Stimulated activated CD8-positive, alpha-beta memory T cell treated with anti-CD3 and anti-CD28 coated beads, Interleukin-2, amount 100 ng/mL, for 1 hour (primary cell): ENCODE data around the gene APOL1.
A peak's percentile ranks its signal among the peaks of the same experiment; 100 is the strongest.

Experiments used
- DNase-seq, 2 donors: peaks; one replicate each; pipeline ENCODE4 v3.0.0-alpha.2; 2020; ENCODE audit warnings: low read depth in 2 of 2

The APOL1 gene

DNA sequence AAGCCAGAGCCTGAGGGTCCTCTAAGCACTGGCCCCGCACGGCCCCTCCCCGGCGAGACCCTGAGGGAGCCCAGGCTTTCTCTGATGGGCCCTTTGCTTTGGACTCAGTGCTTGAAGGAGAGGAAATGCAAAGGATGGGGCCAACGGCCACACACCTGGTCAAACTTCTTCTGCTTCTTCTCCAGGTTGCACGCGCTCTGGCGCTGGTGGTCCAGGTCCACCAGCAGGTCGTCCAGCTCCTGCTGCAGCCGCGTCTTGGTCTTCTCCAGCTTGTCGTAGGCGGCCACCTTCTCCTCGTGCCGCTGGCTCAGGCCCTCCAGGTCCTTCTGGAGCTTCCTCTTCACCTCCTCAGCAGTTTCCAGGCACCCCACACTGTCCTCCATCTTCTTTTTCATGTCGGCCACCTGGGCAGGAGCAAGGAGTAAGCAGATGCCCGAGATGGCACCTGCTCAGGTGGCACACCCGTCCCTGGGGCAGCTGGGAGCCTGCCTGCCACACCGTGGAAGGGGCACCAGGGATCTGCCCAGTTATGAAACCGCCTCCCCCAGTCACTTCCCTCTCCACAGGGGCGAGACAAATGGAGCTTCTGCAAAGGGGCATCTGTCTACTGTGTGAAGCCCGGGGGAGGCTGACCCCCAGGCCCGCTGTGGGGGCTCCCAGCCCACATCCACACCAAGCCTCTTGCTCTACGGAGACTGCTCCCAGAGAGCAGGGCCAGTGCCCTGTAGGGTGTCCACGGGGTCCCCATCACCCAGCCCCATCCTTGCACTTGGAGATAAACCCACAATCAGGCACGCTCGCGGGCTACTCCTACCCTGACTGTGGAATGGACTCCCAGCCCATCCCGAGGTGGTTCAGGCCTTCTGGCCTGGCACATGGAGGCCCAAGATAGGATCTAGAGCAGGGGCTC lies 39.2 kb downstream of the APOL1 start:
- DNase-seq, result no peak

DNA sequence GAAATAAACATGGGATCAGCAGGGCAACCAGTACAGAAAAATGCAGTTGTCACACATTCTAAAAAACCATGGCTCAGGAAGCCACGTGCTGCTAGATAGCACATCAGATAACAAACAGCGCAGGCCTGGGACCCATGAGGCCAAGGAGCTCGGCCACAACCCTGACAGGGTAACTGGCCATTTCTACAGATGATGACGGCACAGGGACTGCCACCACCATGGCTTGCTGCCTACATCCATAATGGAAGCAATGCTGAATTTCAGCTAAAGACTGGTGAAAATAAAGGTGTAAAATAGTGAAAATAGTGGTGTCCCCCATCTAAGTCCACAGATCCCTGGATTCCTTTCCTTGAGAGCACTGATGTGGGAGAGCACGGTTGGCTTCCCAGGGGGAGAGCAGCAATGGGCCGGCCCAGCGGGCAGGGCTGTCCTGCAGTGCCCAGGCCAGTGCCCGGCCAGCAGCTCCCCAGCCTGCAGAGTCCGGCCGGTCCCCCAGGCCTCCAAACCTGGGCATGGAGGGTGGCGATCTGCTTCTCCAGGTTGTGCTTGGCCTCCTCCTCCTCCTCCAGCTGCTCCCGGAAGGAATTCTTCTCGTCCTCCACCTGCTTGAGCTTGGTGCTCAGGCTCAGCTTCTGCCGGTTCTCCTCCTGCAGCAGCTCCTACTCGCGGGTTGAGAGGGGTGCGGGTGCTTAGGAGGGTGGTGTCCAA lies 40.0 kb downstream of the APOL1 start:
- DNase-seq, result no peak

DNA sequence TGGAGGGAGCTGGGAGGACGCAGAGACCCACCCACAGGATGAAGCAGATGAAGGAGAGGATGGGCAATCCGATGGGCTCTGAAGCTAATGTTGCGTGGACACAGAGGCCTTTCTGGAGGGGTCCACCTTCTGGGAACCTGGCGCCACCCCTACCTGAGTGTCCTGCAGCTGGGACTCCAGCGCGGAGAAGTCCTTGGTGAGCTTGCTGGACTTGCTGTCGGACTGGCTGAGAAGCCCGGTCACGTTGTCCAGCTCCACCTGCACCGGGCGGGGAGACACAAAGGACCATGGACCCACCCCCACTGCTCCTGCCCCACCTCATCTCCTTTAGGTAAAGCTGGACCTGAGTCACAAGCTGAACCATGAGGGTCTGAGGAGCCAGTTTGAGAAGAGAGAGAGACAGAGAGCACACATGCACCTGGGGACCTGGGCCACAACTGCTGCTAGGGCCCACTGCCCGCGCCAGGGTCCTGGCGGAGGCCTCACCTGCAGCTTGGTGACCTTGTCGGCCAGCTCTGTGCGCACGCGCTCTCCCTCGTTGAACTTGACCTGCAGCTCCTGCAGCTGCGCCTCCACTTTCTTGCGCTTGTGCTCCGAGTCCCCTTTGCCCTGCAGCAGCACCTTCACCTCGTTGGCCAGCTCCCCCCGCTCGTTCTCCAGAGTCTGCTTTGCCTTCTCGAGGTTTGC lies 40.8 kb downstream of the APOL1 start:
- DNase-seq, result no peak

DNA sequence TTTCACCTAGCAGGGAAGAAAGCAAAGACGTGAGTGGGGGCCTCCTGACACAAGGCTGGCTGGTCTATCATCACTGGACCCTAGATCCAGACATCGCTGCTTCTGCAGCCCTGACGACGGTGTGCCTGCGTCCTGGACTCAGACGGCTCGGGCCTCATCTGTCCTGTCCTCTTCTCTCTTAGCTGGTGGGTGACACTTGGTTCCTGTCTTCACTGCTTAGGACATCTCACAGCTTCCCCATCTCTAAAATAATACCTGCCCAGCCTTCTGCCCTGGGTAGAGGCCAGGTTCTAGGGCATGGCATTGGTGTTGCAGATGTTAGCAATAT lies 41.3 kb downstream of the APOL1 start:
- no peak for DNase-seq

DNA sequence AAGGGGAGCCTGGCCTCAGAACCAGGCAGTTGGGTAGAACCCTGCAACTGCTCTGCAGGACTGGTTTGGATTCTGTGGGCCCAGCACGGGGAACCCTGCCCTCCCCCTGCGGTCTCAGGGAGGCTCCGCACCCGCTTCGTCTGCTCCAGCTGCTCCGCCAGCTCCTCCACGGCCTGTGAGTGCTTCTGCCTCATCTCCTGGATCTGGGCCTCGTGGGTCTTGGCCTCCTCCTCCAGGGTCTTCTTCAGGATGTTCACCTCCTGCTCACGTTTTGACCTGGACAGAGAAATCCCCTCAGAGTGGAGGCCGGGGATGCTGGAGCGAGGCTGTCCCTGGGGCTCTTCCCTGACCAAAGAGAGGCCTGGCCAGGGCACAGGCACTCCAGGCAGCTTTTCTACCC lies 41.9 kb downstream of the APOL1 start:
- no peak for DNase-seq

DNA sequence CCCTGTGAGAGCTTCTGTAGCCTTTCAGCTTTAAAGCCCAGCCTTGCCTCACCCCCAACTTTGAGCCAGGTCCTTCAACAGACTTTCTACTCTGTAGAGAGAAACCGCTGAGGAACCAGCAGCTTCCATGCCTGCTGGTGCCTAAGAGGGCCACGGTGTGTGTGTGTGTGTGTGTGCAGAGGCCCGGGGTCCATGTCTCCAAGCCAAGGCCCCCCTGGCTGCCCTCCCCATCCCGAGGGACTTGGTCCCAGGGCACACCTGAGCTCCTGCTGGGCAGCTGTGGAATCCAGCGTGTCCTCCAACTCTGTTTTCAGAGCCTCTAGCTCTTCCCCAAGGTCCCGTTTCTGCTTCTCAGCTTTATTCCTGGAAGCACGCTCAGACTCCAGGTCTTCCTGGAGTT lies 42.3 kb downstream of the APOL1 start:
- DNase-seq, result no peak

DNA sequence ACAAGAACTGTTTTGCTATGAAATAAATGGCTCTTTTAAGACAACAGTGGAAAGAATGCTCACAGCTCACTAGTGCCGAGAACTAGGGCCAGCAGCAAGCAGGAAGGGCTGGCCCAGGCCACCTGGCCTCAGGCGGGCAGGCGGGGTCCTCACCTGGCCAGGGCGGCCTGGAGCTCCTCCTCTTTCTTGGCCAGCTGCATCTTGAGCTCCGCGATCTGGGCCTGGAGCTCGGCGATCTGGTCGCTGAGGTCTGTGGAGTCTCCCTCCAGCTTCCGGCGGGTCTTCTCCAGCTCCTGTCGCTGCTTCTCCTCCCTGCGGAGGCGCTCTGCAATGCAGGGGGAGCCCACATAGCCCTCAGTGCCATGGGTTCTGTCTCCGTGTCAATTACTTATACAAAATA lies 43.8 kb downstream of the APOL1 start:
- no peak for DNase-seq

DNA sequence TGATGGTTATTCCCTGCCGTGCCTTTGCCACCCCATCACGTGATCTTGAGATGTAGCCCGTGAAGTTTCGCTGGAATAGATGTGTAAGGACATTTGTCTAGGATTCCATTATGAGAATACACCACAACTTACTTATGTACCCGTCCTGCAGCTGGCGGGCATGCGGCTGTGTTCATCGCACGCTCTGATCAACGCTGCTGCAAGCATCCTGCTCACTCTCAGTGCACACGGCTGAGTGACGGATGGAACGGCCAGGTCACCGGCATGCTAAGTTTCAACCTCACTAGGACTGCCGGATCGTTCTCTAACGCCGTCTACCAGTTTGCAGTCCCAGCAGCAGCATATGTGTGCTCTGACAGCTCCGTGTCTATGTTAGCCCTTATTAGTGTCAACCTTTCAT lies 44.6 kb downstream of the APOL1 start:
- no peak for DNase-seq

DNA sequence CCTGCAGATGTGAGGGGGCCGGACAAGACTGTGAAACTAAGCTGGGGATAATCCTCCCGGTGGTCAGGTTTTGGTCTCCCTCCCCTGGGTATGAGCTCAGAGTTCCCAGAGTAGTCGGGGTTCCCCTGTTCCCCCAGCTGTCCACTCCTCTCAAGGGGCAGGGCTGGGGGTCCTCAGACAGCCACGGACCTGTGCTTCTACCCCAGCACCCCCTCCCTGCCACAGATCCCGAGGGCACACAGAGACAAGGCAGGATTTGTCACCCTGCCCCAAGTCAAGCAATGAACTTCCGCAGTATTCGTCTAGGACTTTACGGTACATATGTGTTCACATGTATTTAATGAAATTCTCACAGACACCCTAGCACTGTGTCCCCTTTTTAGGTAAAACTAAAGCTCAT lies 45.2 kb downstream of the APOL1 start:
- DNase-seq, result no peak

DNA sequence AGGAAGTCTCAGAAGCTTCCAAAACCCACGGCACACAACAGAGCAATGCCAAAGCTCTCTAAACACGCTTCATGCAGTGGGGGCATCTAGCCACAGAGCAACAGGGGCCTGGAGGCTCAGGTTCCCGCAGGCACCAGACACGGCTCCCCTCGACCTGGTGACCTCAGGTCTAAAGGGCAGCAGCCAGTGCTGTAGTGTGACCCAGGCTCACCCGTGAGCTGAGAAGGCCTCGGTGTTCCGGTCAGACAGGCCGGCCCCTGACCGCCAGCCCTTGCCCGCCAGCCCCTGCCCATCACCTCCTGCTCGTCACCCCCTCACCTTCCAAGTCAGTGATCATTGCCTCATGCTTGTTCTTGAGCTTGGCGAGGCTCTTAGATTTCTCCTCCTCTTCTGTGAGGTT lies 45.7 kb downstream of the APOL1 start:
- DNase-seq, result no peak

DNA sequence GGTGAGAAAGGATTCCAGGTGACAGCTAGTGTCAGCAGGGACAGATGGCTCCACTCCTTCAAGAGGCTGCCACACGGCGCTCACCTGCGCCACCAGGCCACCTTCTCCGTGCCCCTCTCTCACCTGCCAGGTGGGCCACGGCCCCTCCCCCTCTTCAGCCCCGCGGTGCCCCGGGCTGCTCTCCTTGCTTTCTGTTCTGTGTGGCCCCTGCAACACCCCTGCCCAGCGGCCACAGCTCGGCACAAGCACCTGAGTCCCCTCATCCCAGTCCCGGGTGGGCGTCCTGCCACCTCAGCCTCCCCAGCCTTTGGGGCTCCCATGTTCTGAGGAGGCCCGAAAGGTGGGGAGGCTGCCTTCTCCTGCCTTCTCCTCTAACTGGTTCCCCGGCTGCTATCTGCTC lies 46.4 kb downstream of the APOL1 start:
- no peak for DNase-seq

DNA sequence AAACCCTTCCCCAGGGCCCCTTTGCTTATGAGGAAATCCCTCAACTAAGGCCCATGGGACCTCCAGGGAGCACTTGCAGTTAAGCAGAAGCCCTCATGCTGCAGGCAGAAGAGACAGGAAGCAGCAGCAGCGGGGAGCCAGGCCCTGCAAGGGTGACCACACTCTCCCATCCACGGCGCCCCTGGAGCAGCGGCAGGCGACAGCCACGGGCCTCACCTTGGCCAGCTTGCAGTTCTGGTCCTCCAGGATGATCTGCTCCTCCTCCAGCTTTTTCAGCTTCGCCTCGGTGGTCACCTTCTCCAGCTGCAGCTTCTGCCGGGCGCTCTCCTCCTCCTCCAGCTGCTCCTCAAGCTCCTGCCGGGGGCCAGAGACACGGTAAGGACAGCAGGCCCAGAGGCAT lies 47.0 kb downstream of the APOL1 start:
- DNase-seq, result no peak

DNA sequence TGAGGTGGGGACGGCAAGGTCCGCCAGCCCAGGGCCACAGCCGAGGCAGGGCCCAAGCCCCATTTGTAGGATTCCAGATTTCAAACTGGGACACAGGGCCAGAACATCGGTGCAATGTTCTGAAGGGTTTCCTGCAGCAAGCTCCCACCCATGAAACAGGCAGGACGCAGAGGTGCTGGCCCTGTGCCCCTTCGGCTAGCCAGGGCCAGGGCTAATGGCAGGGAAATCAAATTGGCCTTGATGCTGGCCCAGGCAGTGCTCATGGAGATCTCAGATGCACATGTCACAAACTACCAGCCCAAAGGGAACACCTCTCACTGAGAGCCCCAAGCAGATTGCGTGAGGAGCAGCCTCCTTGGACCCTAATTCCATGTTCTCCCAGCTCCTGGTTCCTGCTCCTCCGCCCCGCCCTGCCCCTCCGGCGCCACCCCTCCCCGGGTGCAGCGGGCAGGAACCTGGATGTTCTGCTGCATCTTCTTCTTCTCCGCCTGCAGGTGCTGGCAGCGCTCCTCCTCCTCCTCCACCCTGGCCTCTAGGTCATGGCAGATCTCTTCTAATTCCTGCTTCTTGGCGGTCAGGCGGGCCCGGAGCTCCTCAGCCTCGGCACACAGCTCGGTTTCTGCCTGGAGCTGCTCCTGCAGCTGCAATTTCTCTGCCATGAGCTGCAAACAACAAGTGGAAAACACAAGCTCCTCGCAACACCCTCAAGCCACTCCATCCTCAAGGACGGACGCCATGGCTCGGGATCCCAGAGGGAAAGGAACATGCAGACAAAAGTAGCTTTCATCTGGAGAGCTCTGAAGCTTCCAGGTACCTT lies 47.7 kb downstream of the APOL1 start:
- no peak for DNase-seq

DNA sequence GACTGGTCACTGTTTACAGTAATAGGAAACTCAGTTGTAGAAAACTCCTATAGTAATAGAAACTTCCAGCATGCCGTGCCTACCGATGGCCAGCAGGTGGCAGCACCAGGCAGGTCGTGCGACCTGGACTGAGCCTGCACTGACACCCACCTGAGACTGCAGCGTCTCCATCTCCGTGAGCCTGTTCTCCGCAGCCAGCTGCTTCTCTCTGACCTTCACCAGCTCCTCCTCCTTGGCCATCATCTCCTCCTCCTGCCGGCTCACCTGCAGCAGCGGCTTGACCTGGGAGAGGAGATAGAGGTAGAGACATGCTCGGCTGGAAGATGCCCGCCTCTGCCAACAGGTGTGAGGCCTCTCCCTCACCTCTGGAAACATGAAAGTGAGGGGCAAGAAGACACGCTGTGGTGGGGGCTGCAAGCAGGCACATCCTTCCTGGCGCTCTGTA lies 48.5 kb downstream of the APOL1 start:
- DNase-seq, result peak; percentile 69 to 73

DNA sequence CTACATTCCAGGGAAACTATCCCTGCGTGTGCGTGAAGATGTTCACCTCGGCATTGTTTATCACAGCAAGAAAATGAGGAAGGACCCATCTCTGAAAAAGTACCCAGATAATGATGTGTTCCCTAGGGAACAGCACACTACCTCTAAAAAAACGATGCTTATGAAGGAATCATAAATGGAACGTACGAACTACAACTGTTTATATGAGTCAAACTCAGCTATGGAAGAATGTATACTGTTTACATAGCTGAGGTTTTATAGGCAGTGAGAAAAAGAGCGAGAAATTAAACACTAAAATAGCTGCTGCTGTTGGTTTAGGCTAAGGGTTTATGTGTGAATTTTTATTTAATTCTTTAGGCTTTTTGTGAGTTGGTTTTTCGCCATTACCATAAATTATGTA lies 48.9 kb downstream of the APOL1 start:
- DNase-seq, result no peak

DNA sequence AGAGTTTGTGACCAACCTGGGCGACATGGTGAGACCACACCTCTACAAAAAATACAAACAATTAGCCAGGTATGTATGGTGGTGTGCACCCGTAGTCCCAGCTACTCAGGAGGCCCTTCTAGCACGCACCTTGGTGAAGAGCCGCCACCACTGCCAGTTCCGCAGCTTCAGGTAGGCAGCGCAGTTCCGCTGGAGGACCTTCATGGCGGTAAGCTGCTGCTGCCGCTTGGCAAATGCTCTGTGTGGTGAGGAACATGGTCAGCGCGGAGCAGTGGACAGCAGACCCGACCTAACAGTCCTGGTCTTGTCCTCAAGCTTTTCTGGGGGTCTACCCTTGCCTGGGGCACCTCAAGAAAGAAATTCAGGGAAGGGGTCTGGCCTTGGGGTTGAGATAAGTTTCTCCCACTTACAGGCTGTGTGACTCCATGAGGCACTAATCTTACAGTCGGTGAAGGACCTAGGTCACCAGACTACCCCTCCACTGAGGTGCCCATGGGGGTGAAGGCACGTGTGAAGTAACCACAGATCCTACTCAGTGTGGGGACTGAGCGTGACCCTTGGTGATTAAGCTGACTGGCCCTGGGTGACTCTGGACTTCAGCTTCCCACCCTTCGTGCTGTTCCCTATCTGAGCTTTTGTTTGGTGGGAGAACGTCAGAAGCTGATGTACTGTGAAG lies 49.6 kb downstream of the APOL1 start:
- DNase-seq, result no peak

DNA sequence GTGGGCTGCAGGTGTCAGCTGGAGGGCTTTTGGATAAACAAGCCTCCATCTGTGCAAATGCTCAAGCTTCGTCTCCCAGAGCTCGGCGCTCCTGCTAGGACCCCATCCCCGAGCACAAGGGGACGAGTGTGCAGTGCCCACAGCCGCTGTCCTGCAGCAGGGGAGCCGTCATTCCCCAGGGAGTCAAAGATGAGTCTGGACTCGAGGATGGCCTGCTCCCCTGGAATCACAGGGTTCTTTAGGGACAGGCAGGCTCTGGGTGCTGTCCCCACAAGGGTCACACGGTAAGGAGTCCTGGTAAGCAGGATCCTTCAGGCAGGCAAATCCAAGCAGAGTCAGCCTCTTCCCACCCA lies 50.2 kb downstream of the APOL1 start:
- no peak for DNase-seq

DNA sequence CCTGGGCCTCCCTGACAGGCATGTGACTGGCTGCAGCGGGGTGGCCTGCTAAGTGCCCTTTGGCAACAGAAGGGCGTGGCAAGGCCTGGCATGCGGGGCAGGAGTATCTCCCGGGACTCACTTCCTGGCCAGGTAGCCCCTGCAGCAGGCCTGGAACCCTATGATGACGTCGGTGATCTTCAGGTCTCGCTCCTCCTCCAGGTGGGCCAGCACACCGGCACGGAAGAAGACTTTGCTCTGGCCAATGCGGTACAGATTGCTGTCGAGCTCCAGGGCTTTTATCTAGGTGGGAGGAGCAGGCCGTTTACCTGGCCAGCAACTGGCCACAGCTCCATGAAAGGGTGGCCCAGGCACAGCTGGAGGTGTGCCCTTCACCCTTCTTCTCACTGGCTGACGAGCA lies 50.9 kb downstream of the APOL1 start:
- no peak for DNase-seq

DNA sequence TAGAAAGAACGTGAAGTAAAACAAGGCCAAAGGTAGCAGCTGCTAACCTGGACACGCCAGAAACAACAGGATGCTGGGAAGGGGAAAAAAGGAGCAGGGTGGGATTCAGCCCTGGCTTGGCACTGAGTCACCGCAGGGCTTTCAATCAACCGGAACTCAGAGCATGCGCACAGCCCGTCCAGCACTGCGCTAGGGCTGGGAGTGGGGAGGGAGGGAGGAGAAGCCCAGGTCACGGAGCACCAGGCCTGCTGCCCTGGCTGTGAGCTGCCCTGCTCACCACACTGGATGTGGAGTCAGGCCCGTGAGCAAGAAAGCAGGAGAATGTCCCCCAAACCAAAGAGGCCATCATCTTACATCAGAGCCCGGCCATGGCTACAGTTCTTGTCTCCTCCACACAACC lies 51.5 kb downstream of the APOL1 start:
- DNase-seq, result no peak

DNA sequence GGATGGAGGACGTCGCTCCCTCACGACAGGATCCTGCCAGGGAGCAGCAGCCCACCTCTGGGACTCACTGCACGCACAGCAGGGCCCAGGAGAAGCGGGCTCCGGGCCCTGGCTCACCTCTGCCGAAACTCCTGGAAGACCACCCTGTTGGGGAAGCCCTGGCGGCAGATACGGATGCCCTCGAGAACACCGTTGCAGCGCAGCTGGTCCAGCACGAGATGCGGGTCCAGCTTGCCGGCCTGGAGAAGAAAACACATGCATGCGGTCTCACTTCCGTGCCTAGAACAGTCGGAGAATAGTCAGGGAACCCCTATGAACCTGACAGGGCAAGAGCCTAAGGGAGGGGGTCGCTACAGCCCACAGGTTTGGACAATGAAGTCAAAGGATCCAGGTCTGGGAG lies 52.9 kb downstream of the APOL1 start:
- no peak for DNase-seq

DNA sequence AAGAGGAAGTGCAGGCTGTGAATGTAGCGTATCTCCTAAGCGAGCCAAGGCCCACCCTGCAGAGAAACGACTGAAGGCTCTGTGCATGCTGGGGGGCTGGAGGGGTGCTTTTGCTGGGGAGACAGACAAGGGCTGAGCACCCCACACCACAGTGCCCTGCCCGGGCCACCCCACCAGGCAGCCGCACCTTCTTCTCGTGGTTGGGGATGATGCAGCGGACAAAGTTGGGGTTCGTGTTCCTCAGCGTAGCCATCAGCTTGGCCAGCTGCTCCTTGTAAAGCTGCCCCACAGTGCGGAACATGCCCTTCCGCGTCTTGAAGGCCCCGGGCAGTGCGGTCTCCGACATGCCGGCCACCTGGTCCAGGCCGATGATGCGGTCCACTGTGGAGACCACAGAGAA lies 53.3 kb downstream of the APOL1 start:
- DNase-seq, result no peak

DNA sequence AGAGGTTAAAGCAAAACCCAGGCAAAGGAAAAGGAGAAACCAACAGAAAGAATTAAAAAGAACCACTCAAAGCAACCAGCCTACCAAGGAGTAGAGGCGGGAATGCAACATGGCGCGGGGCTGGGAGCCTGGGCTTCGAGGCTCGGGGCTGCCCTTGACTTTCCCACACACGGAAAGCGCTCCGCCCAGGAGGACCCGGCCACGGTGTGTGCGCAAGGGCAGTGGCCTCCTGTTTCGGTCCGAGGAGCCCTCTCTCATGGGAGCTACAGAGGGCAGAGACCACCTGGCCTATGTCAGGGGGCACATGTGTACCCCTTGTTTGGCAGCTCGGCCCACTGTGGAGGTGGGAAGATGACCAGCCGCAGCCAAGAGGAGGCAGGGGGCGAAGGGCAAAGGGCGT lies 55.9 kb downstream of the APOL1 start:
- DNase-seq, result no peak
